HEK293 (cell line): ENCODE measurements around the gene CLN6.
A peak's percentile ranks its signal among the peaks of the same experiment; 100 is the strongest.

ENCODE experiments used
- CTCF ChIA-PET: fragments of 350-600 bp; formaldehyde crosslinking; extraction: SDS; loops from one replicate; lab custom pipeline; 2021; ENCODE audit warnings: antibody characterized with exemption; lab: Yijun Ruan, JAX
- POLR2A ChIA-PET: fragments of 300-600 bp; formaldehyde crosslinking; extraction: SDS; loops from one replicate; lab custom pipeline; 2020; ENCODE audit warnings: antibody characterized with exemption, inconsistent platforms; lab: Yijun Ruan, JAX
- H3K27ac ChIP-seq: fragments of 200-500 bp; sonication (Bioruptor generic); 2 replicates; pipeline ENCODE4 v1.5.1; 2014; ENCODE audit warnings: low read depth, low read length, control low read depth, inconsistent platforms; ENCODE audit errors: extremely low read depth
- H3K36me3 ChIP-seq, 2 experiments: fragments of 200-500 bp in 1 of 2; sonication (Bioruptor generic) in 1 of 2; 1 replicate in 1 of 2; 2 replicates in 1 of 2; pipeline ENCODE4 v1.5.1; 2014 to 2017; ENCODE audit warnings: inconsistent platforms in 2 of 2, low read length in 2 of 2; ENCODE audit not compliant: control insufficient read depth in 2 of 2, insufficient read depth in 1 of 2
- H3K4me1 ChIP-seq: fragments of 200-500 bp; sonication (Bioruptor generic); 2 replicates; pipeline ENCODE4 v1.5.1; 2014; ENCODE audit warnings: mild to moderate bottlenecking, low read length, inconsistent platforms; ENCODE audit not compliant: control insufficient read depth, insufficient read depth
- H3K4me3 ChIP-seq: 2 replicates; pipeline ENCODE4 v1.5.1; 2011; ENCODE audit warnings: low read depth, mild to moderate bottlenecking, control low read depth, low read length, moderate library complexity
- H3K9me3 ChIP-seq: fragments of 200-500 bp; sonication (Bioruptor generic); 2 replicates; pipeline ENCODE4 v1.5.1; 2014; ENCODE audit warnings: low read depth, low read length, inconsistent platforms; ENCODE audit not compliant: control insufficient read depth, insufficient read depth
- GFI1B ChIP-seq: fragments of 450-650 bp; formaldehyde crosslinking; IDR thresholded peaks from 2 replicates; pipeline ENCODE4 v1.5.1; 2016; ENCODE audit warnings: missing biosample characterization, missing genetic modification characterization
- GLIS1 ChIP-seq: fragments of 450-650 bp; formaldehyde crosslinking; IDR thresholded peaks from 2 replicates; pipeline ENCODE4 v1.5.1; 2016; ENCODE audit warnings: missing biosample characterization, missing genetic modification characterization
- KLF17 ChIP-seq: fragments of 450-650 bp; formaldehyde crosslinking; IDR thresholded peaks from 2 replicates; pipeline ENCODE4 v1.5.1; 2016; ENCODE audit warnings: missing biosample characterization, missing genetic modification characterization
- PRDM10 ChIP-seq: fragments of 450-650 bp; formaldehyde crosslinking; IDR thresholded peaks from 2 replicates; pipeline ENCODE4 v1.5.1; 2016; ENCODE audit warnings: missing biosample characterization, missing genetic modification characterization
- SCRT2 ChIP-seq: fragments of 450-650 bp; formaldehyde crosslinking; IDR thresholded peaks from 2 replicates; pipeline ENCODE4 v1.5.1; 2016; ENCODE audit warnings: missing biosample characterization, missing genetic modification characterization
- YY1 ChIP-seq: fragments of 450-650 bp; formaldehyde crosslinking; IDR thresholded peaks from 2 replicates; pipeline ENCODE4 v1.5.1; 2018; ENCODE audit warnings: missing biosample characterization, missing genetic modification characterization
- ZFP3 ChIP-seq: fragments of 450-650 bp; formaldehyde crosslinking; IDR thresholded peaks from 2 replicates; pipeline ENCODE4 v1.5.1; 2016; ENCODE audit warnings: low read depth, missing biosample characterization, missing genetic modification characterization
- ZNF433 ChIP-seq: fragments of 450-650 bp; formaldehyde crosslinking; IDR thresholded peaks from 2 replicates; pipeline ENCODE4 v1.5.1; 2016; ENCODE audit warnings: missing biosample characterization, missing genetic modification characterization, low read depth
- ZNF514 ChIP-seq: fragments of 450-650 bp; formaldehyde crosslinking; IDR thresholded peaks from 2 replicates; pipeline ENCODE4 v1.5.1; 2016; ENCODE audit warnings: missing biosample characterization, missing genetic modification characterization
- ZNF530 ChIP-seq: fragments of 450-650 bp; formaldehyde crosslinking; IDR thresholded peaks from 2 replicates; pipeline ENCODE4 v1.5.1; 2016; ENCODE audit warnings: low read depth, missing biosample characterization, missing genetic modification characterization
- ZNF555 ChIP-seq: fragments of 450-650 bp; formaldehyde crosslinking; conservative IDR thresholded peaks from 2 replicates; pipeline ENCODE4 v1.5.1; 2017; ENCODE audit warnings: missing biosample characterization, mild to moderate bottlenecking, missing genetic modification characterization, inconsistent platforms
- ZNF610 ChIP-seq: fragments of 450-650 bp; formaldehyde crosslinking; IDR thresholded peaks from 2 replicates; pipeline ENCODE4 v1.5.1; 2016; ENCODE audit warnings: missing biosample characterization, missing genetic modification characterization, borderline replicate concordance
- ZNF623 ChIP-seq: fragments of 450-650 bp; formaldehyde crosslinking; IDR thresholded peaks from 2 replicates; pipeline ENCODE4 v1.5.1; 2016; ENCODE audit warnings: missing biosample characterization, missing genetic modification characterization
- ZNF639 ChIP-seq: fragments of 450-650 bp; formaldehyde crosslinking; IDR thresholded peaks from 2 replicates; pipeline ENCODE4 v1.5.1; 2016; ENCODE audit warnings: missing biosample characterization, missing genetic modification characterization
- ZNF670 ChIP-seq: fragments of 450-650 bp; formaldehyde crosslinking; IDR thresholded peaks from 2 replicates; pipeline ENCODE4 v1.5.1; 2016; ENCODE audit warnings: missing biosample characterization, missing genetic modification characterization, low read depth
- ZNF768 ChIP-seq: fragments of 450-650 bp; formaldehyde crosslinking; IDR thresholded peaks from 2 replicates; pipeline ENCODE4 v1.5.1; 2018; ENCODE audit warnings: missing biosample characterization, mild to moderate bottlenecking, missing genetic modification characterization
- ZSCAN23 ChIP-seq: fragments of 450-650 bp; formaldehyde crosslinking; IDR thresholded peaks from 2 replicates; pipeline ENCODE4 v1.5.1; 2016; ENCODE audit warnings: missing biosample characterization, missing genetic modification characterization
- ZSCAN30 ChIP-seq: fragments of 450-650 bp; IDR thresholded peaks from 2 replicates; pipeline ENCODE4 v1.5.1; 2018; ENCODE audit warnings: missing biosample characterization, mild to moderate bottlenecking, missing genetic modification characterization, moderate library complexity
- TF ChIP-seq, protein P1 (sequence below): fragments of 450-650 bp; formaldehyde crosslinking; IDR thresholded peaks from 2 replicates; pipeline ENCODE4 v1.5.1; 2016; ENCODE audit warnings: missing biosample characterization, missing genetic modification characterization

The CLN6 gene

GRCh38 chr15:68205954-68206539 lies 23.5 kb downstream of the CLN6 start:
- Histone ChIP-seq H3K9me3 (no peaks in the 10 kb centered on the region), H3K4me3 (no peak overlapping the region), H3K4me1 (no peaks in the 10 kb centered on the region), H3K27ac (no peak overlapping the region), H3K36me3 (peaks cover 0 to 28% of the 10 kb centered on the region in 2 experiments; a peak in 1 of 3 replicates)
- TF ChIP-seq GFI1B (tag by site-specific recombination): no peak
- TF ChIP-seq SCRT2 (tag by site-specific recombination): peak; percentile 62
- ChIA-PET POLR2A (no interaction called here), CTCF (no interaction called here)

- peaks cover 0 to 27% of the 10 kb centered on the region in 2 experiments; a peak in 1 of 3 replicates for H3K36me3 ChIP-seq
- POLR2A ChIA-PET: interaction anchor here (0.6 kb wide), 1 partner anchor 228 kb away, joined by 3 read pairs; no protein-coding TSS in a partner anchor
- no peaks in the 10 kb centered on the region for H3K4me1 ChIP-seq
- no peak overlapping the region for H3K4me3 ChIP-seq
- no peak overlapping the region for H3K27ac ChIP-seq
- H3K9me3 ChIP-seq: no peaks in the 10 kb centered on the region
- TF ChIP-seq ZNF555 (tag by site-specific recombination) (no peak), GLIS1 (no peak), ZNF530 (tag by site-specific recombination) (no peak), ZNF433 (tag by site-specific recombination) (no peak)
- CTCF ChIA-PET: no interaction called here
These were observed 24.0 kb downstream of the CLN6 start for GRCh38 chr15:68205558-68205944.

DNA sequence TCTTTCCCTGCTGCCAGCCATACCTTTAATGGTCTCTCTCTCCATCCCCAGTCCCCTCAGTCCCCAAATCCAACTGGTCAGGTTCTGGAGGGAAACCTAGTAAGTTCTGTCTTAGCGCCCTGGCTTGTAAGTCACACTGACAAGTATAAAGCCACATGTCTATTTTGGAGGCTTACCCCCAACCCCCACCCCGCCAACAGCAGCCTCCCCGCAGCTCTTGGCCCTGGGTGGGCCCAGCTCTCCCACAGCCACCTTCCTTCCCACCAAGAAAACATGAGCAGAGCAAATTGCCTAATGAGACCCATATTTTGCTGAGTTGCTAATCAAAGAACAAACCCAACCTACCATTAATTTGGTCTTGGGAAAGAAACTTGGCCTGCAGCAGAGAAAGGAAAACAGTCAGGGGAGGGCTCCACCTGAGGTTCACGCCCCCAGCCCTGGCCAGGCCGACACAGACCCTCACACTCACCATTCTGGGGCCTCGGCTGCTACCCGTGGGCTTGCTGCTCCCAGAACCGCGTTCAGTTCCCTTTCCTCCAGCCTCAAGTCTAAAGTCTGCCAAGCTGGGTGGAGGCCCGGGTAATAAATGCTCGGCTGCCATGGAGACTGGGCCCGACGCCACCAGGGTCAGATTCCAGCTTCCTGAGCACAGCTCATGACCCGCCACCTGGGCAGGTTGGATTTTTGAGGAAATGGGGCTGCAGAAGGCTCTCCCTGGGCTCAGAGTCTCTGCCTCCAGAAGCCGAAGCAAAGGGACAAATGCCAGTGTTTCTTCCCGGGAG lies 24.6 kb downstream of the CLN6 start, which contains the start of gene CALML4:
TSS of gene CALML4 (minus strand) at position 557 of the 782 bp plus-strand sequence. CDS start at position 472, 85 bp downstream.
- no peak within 1 kb of the TSS for H3K4me3 ChIP-seq
- no peaks in the 10 kb centered on the region for H3K9me3 ChIP-seq
- H3K27ac ChIP-seq: no peak within 1 kb of the TSS
- POLR2A ChIA-PET: interaction anchor here (0.6 kb wide), 1 partner anchor 229 kb away, joined by 3 read pairs; no protein-coding TSS in a partner anchor
- CTCF ChIA-PET: no interaction called here
- no peaks in the 10 kb centered on the region for H3K4me1 ChIP-seq
- H3K36me3 ChIP-seq: peaks cover 0 to 26% of the 10 kb centered on the region in 2 experiments; a peak in 1 of 3 replicates
- TF ChIP-seq GLIS1 (peak; percentile 47; the same call in 1 of the 2 replicates), ZNF623 (tag by site-specific recombination) (no peak)

DNA sequence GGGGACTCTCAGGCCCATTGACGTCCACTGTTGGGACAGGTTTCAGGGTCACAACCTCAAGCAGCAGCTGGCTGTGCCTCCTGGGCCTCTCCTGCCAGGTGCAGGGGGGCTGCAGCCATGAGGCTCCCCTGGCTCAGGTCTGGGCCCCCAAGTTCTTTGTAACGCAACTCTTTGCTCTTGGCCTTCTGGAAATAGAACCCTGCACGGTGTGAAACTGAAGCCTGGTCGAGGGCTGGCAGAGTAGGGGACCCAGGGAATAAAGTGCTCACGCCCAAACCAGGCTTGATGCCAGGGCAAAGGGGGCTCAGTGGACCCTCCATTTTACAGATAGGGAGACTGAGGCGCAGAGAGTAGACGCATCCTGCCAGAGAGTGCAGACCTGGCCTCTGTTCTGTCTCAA lies 25.2 kb downstream of the CLN6 start:
- H3K36me3 ChIP-seq: peaks cover 0 to 20% of the 10 kb centered on the region in 2 experiments; a peak in 1 of 3 replicates
- CTCF ChIA-PET: no interaction called here
- H3K9me3 ChIP-seq: no peaks in the 10 kb centered on the region
- no peaks in the 10 kb centered on the region for H3K4me1 ChIP-seq
- POLR2A ChIA-PET: no interaction called here
- no peak overlapping the region for H3K4me3 ChIP-seq
- no peak for TF ChIP-seq KLF17
- TF ChIP-seq PRDM10 (tag by site-specific recombination): no peak
- TF ChIP-seq ZNF610 (tag by site-specific recombination): no peak
- no peak for TF ChIP-seq ZSCAN23 (tag by site-specific recombination)
- no peak for TF ChIP-seq ZNF670 (tag by site-specific recombination)
- no peak for TF ChIP-seq ZSCAN30 (tag by site-specific recombination)
- no peak for TF ChIP-seq YY1 (tag by site-specific recombination)
- no peak for TF ChIP-seq ZNF514
- TF ChIP-seq, protein P1, sequence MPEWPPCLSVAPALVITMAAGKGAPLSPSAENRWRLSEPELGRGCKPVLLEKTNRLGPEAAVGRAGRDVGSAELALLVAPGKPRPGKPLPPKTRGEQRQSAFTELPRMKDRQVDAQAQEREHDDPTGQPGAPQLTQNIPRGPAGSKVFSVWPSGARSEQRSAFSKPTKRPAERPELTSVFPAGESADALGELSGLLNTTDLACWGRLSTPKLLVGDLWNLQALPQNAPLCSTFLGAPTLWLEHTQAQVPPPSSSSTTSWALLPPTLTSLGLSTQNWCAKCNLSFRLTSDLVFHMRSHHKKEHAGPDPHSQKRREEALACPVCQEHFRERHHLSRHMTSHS: no peak
- no peak for TF ChIP-seq ZFP3
- TF ChIP-seq ZNF639 (tag by site-specific recombination): no peak
- no peak for TF ChIP-seq ZNF768 (tag by site-specific recombination)
- no peak overlapping the region for H3K27ac ChIP-seq
